T1000 (cell line): ENCODE measurements around the gene SLAIN2.
"Not testable (repeated sequence)": the region's sequence is repeated elsewhere in the genome, so short reads cannot be mapped to it uniquely, and the experiment has no call there.

ENCODE experiments used
- DNase-seq: peaks from one replicate; lab custom pipeline; 2025; ENCODE audit warnings: mixed read lengths; lab: John Stamatoyannopoulos, UW

Gene SLAIN2

DNA sequence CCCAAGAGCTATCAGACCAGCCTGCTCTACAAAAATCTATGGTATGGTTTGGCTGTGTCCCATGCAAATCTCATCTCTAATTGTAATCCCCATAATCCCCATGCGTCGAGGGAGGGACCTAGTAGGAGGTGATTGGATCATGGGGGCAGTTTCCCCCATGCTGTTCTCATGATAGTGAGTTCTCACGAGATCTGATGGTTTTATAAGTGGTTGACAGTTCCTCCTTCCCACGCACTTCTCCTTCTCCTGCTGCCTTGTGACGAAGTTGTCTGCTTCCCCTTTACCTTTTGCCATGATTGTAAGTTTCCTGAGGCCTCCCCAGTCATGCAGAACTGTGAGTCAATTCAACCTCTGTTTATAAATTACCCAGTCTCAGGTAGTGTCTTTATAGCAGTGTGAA, 99.6 kb downstream of the SLAIN2 start:
- DNase-seq, result not testable (repeated sequence)

GRCh38 chr4:48445704-48446103, 104.4 kb downstream of the SLAIN2 start:
- DNase-seq, result no peak

- DNase-seq, result no peak
Measured at GRCh38 chr4:48446642-48447041, 105.3 kb downstream of the SLAIN2 start.

DNA sequence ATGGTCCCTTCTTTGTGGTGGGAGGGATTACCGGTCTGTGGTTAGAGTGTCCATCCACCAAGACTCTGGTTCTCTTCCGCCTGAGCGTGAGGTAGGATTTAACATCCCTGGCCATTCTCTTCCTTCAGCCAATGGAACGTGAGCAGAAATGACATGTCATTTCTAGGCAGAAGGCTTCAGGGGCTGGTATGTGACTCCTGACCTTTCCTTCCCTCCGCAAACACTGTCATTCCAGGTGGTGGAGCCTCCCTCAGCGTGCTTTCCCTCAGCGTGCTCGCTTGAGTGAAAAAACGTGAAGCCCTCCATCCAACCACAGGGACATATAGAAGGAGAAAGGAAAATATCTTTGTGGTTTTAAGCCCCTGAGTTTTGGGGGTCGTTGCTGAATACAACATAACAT, 107.8 kb downstream of the SLAIN2 start:
- DNase-seq, result no peak

DNA sequence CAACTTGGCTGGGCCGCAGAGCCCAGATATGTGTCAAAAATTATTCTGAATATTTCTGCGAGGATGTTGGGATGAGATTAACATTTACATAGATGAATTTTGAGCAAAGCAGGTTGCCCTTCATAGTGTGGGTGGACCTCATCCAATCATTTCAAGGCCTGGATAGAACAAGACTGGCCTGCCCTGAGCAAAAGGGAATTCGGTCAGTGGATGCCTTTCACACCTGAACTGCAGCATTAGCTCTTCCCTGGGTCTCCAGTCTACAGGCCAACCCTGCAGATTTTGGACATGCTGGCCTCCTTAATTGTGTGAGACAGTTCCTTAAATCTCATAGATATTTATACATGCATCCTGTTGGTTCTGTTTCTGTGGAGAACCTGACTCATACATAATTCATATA, 109.4 kb downstream of the SLAIN2 start:
- no peak for DNase-seq

DNA sequence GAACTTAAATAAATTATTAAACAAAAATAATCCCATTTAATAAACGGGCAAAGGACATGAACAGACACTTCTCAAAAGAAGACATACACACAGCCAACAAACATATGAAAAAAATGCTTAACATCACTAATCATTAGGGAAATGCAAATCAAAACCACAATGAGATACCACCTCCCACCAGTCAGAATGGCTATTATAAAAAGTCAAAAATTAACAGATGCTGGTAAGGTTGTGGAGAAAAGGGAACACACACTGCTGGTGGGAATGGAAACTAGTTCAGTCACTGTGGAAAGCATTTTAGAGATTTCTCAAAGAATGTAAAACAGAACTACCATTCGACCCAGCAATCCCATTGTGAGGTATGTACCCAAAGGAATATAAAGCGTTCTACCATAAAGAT, 110.3 kb downstream of the SLAIN2 start:
- DNase-seq, result not testable (repeated sequence)

DNA sequence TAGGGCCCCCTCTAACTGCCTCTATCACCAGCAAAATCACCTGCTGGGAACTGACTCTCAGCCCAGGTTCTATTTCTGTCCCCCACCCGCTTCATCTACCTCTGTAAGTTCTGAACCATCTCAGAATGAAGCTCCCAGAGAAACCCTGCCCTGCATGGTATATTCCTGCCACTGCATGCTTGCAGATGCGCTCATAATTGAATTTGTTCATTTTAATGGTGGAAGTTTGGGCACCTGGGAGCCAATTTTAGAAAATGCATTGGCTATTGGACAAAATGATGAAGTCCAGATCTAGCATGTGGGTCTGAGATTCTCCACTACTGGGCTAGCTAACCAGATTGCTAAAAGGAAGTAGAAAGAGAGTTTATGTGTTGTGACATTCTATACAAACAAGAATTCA, 113.3 kb downstream of the SLAIN2 start:
- DNase-seq, result no peak

DNA sequence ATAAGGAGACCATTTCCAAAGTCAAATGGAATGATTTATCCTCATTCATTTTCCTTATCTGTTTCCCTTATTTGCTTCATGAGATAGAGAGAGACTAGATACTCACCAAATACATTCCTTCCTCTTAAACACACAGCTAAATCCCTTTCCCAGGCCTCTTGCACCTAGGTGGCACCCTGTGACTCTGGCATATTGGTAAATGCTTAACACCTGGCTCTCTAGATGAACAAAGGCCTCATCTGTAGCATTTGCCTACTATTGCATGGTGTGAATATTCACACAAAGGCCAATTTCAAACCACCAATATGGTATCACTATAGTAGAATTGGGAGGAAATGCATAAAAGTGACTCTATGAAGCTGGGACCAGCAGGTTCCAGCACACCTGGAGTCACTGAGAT, 119.7 kb downstream of the SLAIN2 start:
- no peak for DNase-seq

DNA sequence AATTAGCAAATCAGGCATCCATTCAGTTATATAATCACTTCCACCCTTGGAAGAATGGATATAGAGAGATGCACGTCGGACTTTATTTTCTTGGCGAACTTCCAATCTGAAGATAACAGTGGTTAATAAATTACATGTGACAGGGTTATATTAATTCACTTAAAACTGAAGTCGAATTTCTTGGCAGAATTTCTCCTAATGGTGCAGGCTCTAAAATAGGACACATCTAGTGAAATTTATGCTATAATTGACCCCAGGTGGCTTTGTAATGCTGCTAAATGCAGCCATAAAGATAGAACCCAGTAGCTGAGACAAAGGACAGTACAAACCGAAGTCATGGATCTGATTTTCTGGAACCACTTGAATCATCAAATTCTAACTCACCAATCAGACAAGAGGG, 121.0 kb downstream of the SLAIN2 start:
- no peak for DNase-seq

DNA sequence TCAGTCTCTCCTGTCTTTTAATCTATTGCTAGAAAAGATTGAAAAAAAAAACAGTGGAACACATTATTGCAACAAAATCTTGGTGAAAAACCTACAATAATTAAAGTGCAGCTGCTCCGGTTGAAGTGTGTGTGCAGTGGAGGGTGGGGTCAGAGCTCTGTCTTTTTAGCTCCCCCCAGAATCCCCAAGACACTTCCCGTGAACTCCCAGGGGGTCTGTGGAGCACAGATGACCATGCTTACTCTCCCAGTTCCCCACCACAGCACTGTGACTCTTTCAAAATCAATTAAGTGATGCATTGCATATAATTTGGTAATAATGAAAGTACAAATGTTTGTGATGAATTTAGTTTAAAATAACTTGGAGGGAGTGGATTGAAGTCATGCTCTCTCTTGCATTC, 126.1 kb downstream of the SLAIN2 start:
- no peak for DNase-seq

DNA sequence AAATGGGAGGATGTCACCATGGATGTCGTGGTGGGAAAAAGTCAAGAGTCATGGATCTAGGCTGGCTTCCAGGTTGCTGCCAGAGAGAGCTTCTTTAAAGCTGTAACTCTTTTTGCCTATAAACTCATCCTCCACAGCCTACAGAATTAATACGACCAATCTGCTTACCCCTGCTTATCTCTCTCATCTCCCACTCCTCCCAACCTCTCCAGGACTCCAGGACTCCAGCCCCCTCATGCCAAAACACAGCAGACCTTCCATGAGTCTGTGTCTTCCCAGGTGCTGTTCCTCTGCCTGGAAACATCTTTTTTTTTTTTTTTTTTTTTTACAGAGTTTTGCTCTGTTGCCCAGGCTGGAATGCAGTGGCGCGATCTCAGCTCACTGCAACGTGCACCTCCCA, 126.6 kb downstream of the SLAIN2 start:
- DNase-seq, result no peak

DNA sequence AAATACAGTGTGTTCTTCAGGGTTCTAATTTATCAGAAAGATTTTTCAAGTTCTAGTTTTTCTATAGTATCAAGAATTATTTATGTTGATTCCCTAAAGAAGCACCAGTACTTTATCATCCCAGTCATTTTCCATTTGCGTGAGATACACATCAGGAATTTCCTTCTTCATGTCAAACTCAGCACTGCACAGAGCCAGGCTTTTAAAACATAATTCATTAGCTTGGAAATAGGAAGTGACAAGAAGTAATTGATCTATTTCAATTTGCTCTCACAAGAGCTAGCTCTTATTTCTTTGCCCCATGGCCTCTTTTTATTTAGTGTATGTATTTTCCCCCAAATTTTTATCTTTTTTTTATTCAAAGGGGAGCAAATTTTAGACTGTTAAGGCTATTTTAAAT, 128.8 kb downstream of the SLAIN2 start:
- no peak for DNase-seq

- DNase-seq, result no peak
Measured at GRCh38 chr4:48470570-48470969, 129.2 kb downstream of the SLAIN2 start.

GRCh38 chr4:48472794-48473193, 131.5 kb downstream of the SLAIN2 start:
- no peak for DNase-seq

GRCh38 chr4:48475770-48476169, 134.4 kb downstream of the SLAIN2 start:
- no peak for DNase-seq
